GM20431 (cell line): ENCODE results near the gene KCNMB2.
"Not testable (repeated sequence)": the region's sequence is repeated elsewhere in the genome, so short reads cannot be mapped to it uniquely, and the experiment has no call there.

ENCODE experiments used
- in situ Hi-C: fragments of 300-500 bp; cut with MseI, MboI; formaldehyde crosslinking; loops from one replicate; pipeline ENCODE4 v1.15.0; 2020; ENCODE audit warnings: low sequenced_read_pairs; ENCODE audit not compliant: unreplicated experiment

The KCNMB2 gene

GRCh38 chr3:178739720-178740119 is 203.5 kb downstream of the KCNMB2 start:
- in situ Hi-C loops, result no loop called here

- in situ Hi-C loops, result no loop called here
Observed at GRCh38 chr3:178741020-178741419, 204.8 kb downstream of the KCNMB2 start.

DNA sequence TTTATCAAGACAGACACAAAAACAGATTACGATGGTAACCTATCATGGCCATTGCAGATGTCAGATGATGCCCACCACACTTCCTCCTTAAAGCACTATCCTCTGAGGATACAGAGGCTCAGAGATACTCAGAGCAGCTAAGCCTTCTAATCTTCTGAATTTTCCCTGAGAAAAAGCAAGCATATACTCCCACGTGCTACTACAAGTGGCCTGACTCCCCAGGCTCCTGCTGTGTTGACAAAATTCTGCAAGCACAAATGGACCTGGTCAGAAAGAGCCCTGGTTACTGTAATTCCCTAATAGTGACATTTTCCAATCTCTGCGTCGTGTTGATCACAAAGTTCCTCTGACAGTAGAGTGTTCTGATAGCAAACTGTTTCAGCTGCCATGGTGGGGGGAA is 207.1 kb downstream of the KCNMB2 start:
- in situ Hi-C loops, result no loop called here

DNA sequence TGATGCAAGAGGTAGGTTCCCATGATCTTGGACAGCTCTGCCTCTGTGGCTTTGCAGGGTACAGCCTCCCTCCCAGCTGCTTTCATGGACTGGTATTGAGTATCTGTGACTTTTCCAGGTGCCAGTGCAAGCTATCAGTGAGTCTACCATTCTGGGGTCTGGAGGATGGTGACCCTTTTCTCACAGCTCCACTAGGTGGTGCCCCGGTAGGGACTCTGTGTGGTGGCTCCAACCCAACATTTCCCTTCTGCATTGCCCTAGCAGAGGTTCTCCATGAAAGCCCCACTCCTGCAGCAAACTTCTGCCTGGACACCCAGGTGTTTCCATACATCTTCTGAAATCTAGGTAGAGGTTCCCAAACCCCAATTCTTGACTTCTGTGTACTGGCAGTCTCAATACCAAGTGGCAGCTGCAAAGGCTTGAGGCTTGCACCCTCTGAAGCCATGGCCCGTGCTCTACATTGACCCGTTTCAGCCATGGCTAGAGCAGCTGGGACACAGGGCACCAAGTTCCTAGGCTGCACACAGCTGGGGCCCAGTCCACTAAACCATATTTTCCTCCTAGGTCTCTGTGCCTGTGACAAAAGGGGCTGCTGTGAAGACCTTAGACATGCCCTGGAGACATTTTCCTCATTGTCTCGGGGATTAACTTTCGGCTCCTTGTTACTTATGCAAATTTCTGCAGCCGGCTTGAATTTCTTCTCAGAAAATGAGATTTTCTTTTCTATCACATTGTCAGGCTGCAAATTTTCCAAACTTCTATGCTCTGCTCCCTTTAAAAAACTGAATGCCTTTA is 209.8 kb downstream of the KCNMB2 start:
- in situ Hi-C loops, result not testable (repeated sequence)

DNA sequence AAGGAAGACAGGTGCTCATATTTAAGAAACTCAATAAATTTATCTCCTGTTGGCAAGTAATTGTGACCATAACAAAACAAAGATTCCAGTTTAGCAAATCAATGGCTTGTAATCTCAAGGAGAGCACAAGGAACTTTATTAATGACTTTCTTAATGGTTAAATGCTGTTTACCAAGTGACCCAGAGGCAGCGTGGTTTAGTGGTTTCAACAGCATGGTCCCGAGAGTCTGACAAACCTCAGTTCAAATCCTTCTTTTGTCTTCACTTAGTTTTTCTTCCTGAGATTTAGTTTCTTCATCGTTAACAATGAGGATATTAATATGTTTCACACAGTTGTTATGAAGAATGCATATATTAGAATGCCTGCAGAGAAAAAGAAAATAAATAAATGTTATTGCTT is 212.6 kb downstream of the KCNMB2 start:
- in situ Hi-C loops, result no loop called here

DNA sequence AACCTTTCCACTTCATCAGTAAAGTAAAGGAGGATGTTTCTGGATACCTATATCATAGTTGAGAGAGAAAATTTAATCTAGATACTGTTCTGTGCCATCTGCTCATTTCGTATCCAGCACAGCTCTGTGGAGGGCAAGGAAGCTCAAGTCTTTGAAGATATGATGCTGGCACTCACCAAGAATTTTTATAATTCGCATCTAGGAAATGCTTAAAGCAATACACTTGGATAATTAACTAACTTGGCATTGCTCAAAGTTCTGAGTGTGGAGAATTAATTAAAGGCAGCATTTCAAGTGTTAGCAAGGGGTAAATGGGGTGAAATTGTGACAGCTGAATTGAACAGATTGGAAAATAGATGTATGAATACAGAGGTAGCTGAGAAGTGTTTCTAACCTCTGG is 213.2 kb downstream of the KCNMB2 start:
- in situ Hi-C loops, result no loop called here

GRCh38 chr3:178750639-178751300 is 214.5 kb downstream of the KCNMB2 start:
- in situ Hi-C loops, result no loop called here

- in situ Hi-C loops, result no loop called here
Observed at GRCh38 chr3:178752843-178753242, 216.6 kb downstream of the KCNMB2 start.

- in situ Hi-C loops, result no loop called here
Observed at GRCh38 chr3:178754852-178755510, 218.7 kb downstream of the KCNMB2 start.

DNA sequence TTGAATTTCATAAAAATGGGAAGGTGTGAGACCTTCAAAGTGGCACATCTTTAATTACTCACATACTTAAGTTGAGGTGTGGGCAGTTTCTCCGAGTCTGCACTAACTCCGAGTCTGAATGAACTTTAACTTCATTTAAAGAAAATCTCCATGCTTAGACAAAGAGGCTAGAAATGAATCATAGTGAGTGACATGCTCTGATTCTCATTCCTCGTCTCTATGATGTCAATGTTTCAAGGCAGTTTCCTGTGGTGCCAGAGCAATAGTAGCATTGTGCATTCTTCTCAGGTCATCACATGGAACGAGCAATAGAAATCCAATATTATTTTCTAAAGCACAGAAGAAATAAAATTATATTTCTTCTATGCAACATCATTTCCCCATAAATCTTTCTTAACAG is 224.8 kb downstream of the KCNMB2 start:
- in situ Hi-C loops, result no loop called here

DNA sequence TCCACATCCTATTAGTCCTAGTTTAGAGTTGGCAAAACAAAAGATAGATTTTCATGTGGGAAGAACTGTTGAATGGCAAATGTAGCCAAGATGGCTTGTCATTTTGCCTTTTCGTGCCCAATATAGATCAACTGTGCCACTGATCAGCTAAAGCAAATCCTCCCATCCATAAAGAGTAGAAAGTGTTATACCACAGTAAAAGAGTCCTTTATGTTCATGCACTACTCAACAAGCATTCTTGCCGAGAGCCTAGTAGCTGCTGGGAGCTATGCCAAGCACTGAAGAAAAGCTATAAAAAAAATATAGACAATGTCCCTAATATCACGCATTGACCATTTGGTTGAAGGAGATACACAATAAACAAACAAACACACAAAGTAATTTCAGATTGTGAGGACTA is 225.2 kb downstream of the KCNMB2 start:
- in situ Hi-C loops, result no loop called here

DNA sequence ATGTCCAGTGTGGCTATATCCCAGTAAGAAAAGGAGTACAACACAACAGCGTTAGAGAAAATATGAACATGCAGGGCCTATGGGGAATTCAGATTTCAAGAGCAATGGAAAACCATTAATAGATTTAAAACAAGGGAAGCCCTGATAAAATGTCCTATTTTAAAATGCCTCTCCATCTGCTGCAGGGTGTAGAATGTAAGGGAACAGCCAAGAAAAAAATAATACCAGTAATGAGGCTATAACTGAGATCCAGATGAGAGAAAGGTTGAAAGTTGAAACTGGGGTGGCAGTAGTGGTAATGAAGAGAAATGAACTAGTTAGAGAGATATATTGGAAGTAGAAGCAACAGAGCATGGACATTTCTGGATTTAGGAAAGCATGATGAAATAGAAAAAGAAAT is 226.1 kb downstream of the KCNMB2 start:
- in situ Hi-C loops, result no loop called here

GRCh38 chr3:178765472-178765871 is 229.2 kb downstream of the KCNMB2 start:
- in situ Hi-C loops, result no loop called here

- in situ Hi-C loops, result no loop called here
Observed at GRCh38 chr3:178767581-178767980, 231.3 kb downstream of the KCNMB2 start.

DNA sequence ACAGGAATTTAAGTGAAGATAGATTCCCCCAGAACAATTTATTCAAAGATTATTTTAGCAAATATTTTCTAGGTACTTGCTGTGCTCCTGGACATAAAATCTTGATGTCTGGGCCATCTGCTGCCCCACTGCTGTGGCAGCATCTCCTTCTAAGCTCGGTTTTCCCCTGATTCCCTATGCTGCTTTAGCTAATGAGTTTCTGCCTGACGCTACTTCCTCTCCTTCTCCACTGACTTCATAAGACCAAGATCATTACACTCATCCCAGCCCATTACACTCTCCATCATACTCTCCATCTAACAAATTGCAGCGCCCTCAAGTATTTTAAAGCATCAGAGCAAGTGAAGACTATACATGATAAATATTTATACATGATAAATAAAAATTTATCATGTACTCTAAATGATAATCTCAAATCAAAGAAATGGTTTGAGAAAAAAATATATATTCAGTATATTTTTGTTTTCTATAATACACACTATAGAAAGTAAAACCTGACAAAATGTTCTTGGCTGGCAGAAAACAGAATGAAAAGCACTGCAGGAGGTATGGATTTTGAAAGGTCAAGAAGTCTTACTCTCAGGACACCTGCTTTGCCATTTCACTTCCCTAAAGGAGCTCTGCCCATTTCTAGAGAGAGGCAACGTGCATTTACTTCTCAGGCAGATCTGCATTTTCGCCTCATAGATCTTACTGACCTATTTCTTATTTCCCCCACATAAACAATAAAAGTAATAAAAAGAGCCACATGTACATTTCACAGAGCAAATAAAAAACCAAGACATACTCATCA is 232.0 kb downstream of the KCNMB2 start:
- in situ Hi-C loops, result no loop called here

GRCh38 chr3:178771511-178771910 is 235.3 kb downstream of the KCNMB2 start:
- in situ Hi-C loops, result no loop called here

GRCh38 chr3:178772746-178773145 is 236.5 kb downstream of the KCNMB2 start:
- in situ Hi-C loops, result no loop called here

DNA sequence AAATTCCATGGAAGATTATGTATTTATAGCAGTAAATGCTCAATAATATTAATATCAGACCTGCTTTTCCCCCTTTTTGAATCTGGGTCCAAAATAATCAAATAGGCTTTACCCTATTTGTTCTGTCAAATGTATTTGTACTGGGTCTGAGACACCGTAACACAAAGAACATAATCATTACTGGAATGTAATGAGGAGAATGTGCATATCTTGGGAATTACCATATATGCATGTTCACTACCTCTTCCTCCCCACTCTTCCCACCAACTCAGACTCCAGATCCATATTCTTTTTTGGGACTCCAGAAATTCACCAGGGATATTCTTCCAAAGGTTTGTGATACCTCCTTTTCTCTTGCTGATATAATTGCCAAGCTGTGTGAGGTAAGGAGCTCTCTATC is 237.1 kb downstream of the KCNMB2 start:
- in situ Hi-C loops, result no loop called here

DNA sequence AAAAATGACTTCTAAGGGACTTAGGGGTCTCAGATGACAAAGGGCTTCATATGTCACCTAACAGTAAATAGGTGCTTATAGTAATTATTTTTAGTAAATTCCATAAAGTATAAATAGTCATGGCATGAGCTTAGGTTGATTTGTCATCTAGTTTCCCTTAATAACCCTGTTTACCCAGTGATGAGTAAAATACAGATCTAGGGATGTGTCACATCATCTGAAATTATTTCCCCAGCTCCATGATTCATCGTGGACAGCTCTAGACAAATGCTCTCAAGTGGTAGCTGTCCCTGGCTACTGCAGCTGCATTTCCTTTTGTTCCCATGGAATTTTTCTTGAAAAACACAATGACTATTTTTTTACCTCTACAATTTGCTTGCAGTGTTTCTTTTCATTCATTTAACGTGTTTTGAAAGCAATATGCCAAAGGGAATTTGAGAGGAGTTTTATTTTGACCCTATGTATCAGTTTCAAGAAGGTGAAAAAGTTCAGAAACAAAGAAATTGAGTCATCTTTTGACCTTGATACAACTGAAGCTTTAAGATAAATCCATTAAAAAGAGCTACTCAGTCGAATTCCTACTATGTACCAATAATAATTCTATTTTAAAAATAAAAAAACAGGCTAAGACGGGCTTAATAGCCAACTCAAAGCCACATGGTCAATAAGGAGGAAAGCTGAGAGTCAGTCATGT is 241.6 kb downstream of the KCNMB2 start:
- in situ Hi-C loops, result no loop called here

DNA sequence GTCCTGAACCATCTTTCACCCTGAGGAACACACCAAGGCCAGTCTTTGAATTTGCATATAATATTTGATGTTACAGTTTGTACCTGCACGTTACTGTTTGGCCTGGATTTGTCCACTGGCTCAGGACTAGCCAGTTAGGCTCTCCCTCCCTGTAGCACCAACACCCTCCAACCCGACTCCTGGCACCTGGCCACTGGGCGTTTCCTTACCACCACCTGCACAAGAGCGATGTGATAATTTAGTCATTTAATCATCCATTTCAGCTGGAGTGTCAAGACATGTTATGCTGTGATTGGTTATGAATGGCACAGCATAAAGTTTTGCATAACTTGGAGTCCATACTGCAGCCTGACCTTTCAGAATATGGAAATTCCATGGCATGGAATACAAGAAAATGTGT is 242.4 kb downstream of the KCNMB2 start:
- in situ Hi-C loops, result no loop called here
